HEK293 (cell line): ENCODE measurements around the gene PRKCE.

Source experiments
- CTCF ChIA-PET: fragments of 350-600 bp; formaldehyde crosslinking; extraction: SDS; loops from one replicate; lab custom pipeline; 2021; ENCODE audit warnings: antibody characterized with exemption; lab: Yijun Ruan, JAX
- POLR2A ChIA-PET: fragments of 300-600 bp; formaldehyde crosslinking; extraction: SDS; loops from one replicate; lab custom pipeline; 2020; ENCODE audit warnings: antibody characterized with exemption, inconsistent platforms; lab: Yijun Ruan, JAX
- H3K27ac ChIP-seq: fragments of 200-500 bp; sonication (Bioruptor generic); 2 replicates; pipeline ENCODE4 v1.5.1; 2014; ENCODE audit warnings: low read depth, low read length, control low read depth, inconsistent platforms; ENCODE audit errors: extremely low read depth
- H3K36me3 ChIP-seq, 2 experiments: fragments of 200-500 bp in 1 of 2; sonication (Bioruptor generic) in 1 of 2; 1 replicate in 1 of 2; 2 replicates in 1 of 2; pipeline ENCODE4 v1.5.1; 2014 to 2017; ENCODE audit warnings: inconsistent platforms in 2 of 2, low read length in 2 of 2; ENCODE audit not compliant: control insufficient read depth in 2 of 2, insufficient read depth in 1 of 2
- H3K4me1 ChIP-seq: fragments of 200-500 bp; sonication (Bioruptor generic); 2 replicates; pipeline ENCODE4 v1.5.1; 2014; ENCODE audit warnings: mild to moderate bottlenecking, low read length, inconsistent platforms; ENCODE audit not compliant: control insufficient read depth, insufficient read depth
- H3K4me3 ChIP-seq: 2 replicates; pipeline ENCODE4 v1.5.1; 2011; ENCODE audit warnings: low read depth, mild to moderate bottlenecking, control low read depth, low read length, moderate library complexity
- H3K9me3 ChIP-seq: fragments of 200-500 bp; sonication (Bioruptor generic); 2 replicates; pipeline ENCODE4 v1.5.1; 2014; ENCODE audit warnings: low read depth, low read length, inconsistent platforms; ENCODE audit not compliant: control insufficient read depth, insufficient read depth
- GLI4 ChIP-seq: fragments of 450-650 bp; formaldehyde crosslinking; IDR thresholded peaks from 2 replicates; pipeline ENCODE4 v1.5.1; 2016; ENCODE audit warnings: missing biosample characterization, missing genetic modification characterization
- KLF8 ChIP-seq: fragments of 450-650 bp; formaldehyde crosslinking; IDR thresholded peaks from 2 replicates; pipeline ENCODE4 v1.5.1; 2016; ENCODE audit warnings: missing biosample characterization, missing genetic modification characterization
- PRDM1 ChIP-seq: fragments of 450-650 bp; formaldehyde crosslinking; IDR thresholded peaks from 2 replicates; pipeline ENCODE4; 2016; ENCODE audit warnings: missing biosample characterization, missing genetic modification characterization
- PRDM4 ChIP-seq: fragments of 450-650 bp; formaldehyde crosslinking; IDR thresholded peaks from 2 replicates; pipeline ENCODE4 v1.5.1; 2017; ENCODE audit warnings: missing biosample characterization, missing genetic modification characterization
- SCRT2 ChIP-seq: fragments of 450-650 bp; formaldehyde crosslinking; IDR thresholded peaks from 2 replicates; pipeline ENCODE4 v1.5.1; 2016; ENCODE audit warnings: missing biosample characterization, missing genetic modification characterization
- ZFP37 ChIP-seq: fragments of 450-650 bp; formaldehyde crosslinking; IDR thresholded peaks from 2 replicates; pipeline ENCODE4 v1.5.1; 2016; ENCODE audit warnings: missing biosample characterization, missing genetic modification characterization
- ZIC2 ChIP-seq: fragments of 450-650 bp; formaldehyde crosslinking; IDR thresholded peaks from 2 replicates; pipeline ENCODE4 v1.5.1; 2016; ENCODE audit warnings: missing biosample characterization, missing genetic modification characterization
- ZNF211 ChIP-seq: fragments of 450-650 bp; formaldehyde crosslinking; IDR thresholded peaks from 2 replicates; pipeline ENCODE4 v1.5.1; 2016; ENCODE audit warnings: low read depth, missing biosample characterization, missing genetic modification characterization
- ZNF621 ChIP-seq: fragments of 450-650 bp; formaldehyde crosslinking; IDR thresholded peaks from 2 replicates; pipeline ENCODE4 v1.5.1; 2017; ENCODE audit warnings: missing biosample characterization, missing genetic modification characterization
- ZNF830 ChIP-seq: fragments of 450-650 bp; IDR thresholded peaks from 2 replicates; pipeline ENCODE4 v1.5.0; 2018; ENCODE audit warnings: missing biosample characterization, missing genetic modification characterization, low read depth, mild to moderate bottlenecking, moderate library complexity
- TF ChIP-seq, protein P1 (sequence below): fragments of 450-650 bp; formaldehyde crosslinking; IDR thresholded peaks from 2 replicates; pipeline ENCODE4 v1.5.1; 2016; ENCODE audit warnings: missing biosample characterization, missing genetic modification characterization, borderline replicate concordance
- TF ChIP-seq, protein P2 (sequence below): fragments of 450-650 bp; formaldehyde crosslinking; IDR thresholded peaks from 2 replicates; pipeline ENCODE4 v1.5.1; 2016; ENCODE audit warnings: missing biosample characterization, missing genetic modification characterization
- TF ChIP-seq, protein P3 (sequence below): fragments of 450-650 bp; formaldehyde crosslinking; IDR thresholded peaks from 2 replicates; pipeline ENCODE4 v1.5.1; 2017; ENCODE audit warnings: missing biosample characterization, missing genetic modification characterization
- TF ChIP-seq, protein P4 (sequence below): fragments of 450-650 bp; formaldehyde crosslinking; IDR thresholded peaks from 2 replicates; pipeline ENCODE4 v1.5.1; 2016; ENCODE audit warnings: missing biosample characterization, missing genetic modification characterization
- TF ChIP-seq, protein P5 (sequence below): fragments of 450-650 bp; formaldehyde crosslinking; IDR thresholded peaks from 2 replicates; pipeline ENCODE4 v1.5.1; 2016; ENCODE audit warnings: missing biosample characterization, missing genetic modification characterization

Gene PRKCE

DNA sequence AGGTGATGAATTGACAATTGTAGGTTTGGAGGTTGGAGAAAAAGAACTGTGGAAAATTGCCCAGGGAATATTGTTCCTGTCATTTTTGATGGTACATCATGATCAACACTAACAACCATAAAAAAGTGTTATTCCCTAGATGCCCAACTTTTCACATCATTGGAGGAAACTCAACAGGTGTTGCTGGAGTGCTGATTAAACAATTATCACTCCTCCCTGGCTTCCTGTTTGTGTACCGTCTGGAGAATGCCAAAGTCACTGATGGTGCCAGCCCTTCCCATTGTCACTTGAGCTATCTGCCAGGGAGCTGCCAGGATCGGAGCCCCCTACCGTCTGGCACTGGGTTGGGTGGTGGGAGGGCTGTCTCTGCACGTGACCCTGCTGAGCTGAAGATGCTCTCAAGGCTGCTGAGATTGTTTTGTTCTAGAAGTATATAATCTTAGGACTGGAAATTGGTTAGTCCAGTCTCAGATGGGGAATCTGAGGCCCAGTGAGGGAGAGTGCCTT is 156.9 kb downstream of the PRKCE start (continued):
- TF ChIP-seq, protein P1, sequence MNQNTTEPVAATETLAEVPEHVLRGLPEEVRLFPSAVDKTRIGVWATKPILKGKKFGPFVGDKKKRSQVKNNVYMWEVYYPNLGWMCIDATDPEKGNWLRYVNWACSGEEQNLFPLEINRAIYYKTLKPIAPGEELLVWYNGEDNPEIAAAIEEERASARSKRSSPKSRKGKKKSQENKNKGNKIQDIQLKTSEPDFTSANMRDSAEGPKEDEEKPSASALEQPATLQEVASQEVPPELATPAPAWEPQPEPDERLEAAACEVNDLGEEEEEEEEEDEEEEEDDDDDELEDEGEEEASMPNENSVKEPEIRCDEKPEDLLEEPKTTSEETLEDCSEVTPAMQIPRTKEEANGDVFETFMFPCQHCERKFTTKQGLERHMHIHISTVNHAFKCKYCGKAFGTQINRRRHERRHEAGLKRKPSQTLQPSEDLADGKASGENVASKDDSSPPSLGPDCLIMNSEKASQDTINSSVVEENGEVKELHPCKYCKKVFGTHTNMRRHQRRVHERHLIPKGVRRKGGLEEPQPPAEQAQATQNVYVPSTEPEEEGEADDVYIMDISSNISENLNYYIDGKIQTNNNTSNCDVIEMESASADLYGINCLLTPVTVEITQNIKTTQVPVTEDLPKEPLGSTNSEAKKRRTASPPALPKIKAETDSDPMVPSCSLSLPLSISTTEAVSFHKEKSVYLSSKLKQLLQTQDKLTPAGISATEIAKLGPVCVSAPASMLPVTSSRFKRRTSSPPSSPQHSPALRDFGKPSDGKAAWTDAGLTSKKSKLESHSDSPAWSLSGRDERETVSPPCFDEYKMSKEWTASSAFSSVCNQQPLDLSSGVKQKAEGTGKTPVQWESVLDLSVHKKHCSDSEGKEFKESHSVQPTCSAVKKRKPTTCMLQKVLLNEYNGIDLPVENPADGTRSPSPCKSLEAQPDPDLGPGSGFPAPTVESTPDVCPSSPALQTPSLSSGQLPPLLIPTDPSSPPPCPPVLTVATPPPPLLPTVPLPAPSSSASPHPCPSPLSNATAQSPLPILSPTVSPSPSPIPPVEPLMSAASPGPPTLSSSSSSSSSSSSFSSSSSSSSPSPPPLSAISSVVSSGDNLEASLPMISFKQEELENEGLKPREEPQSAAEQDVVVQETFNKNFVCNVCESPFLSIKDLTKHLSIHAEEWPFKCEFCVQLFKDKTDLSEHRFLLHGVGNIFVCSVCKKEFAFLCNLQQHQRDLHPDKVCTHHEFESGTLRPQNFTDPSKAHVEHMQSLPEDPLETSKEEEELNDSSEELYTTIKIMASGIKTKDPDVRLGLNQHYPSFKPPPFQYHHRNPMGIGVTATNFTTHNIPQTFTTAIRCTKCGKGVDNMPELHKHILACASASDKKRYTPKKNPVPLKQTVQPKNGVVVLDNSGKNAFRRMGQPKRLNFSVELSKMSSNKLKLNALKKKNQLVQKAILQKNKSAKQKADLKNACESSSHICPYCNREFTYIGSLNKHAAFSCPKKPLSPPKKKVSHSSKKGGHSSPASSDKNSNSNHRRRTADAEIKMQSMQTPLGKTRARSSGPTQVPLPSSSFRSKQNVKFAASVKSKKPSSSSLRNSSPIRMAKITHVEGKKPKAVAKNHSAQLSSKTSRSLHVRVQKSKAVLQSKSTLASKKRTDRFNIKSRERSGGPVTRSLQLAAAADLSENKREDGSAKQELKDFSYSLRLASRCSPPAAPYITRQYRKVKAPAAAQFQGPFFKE (tag by site-specific recombination) = no peak

- Histone ChIP-seq H3K27ac (no peak overlapping the region), H3K4me3 (no peak overlapping the region), H3K36me3 (no peaks in the 10 kb centered on the region), H3K9me3 (no peaks in the 10 kb centered on the region), H3K4me1 (peaks cover 17% of the 10 kb centered on the region)
- ChIA-PET CTCF (no interaction called here), POLR2A (no interaction called here)
- TF ChIP-seq, protein P2, sequence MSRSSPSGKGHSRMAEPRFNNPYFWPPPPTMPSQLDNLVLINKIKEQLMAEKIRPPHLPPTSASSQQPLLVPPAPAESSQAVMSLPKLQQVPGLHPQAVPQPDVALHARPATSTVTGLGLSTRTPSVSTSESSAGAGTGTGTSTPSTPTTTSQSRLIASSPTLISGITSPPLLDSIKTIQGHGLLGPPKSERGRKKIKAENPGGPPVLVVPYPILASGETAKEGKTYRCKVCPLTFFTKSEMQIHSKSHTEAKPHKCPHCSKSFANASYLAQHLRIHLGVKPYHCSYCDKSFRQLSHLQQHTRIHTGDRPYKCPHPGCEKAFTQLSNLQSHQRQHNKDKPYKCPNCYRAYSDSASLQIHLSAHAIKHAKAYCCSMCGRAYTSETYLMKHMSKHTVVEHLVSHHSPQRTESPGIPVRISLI (tag by site-specific recombination) = no peak
- TF ChIP-seq ZNF621 (no peak), PRDM4 (tag by site-specific recombination) (no peak), ZFP37 (no peak), PRDM1 (no peak), ZNF211 (tag by site-specific recombination) (no peak), ZNF830 (no peak), SCRT2 (no peak), KLF8 (no peak), GLI4 (tag by site-specific recombination) (no peak), ZIC2 (tag by site-specific recombination) (no peak)
- TF ChIP-seq, protein P3, sequence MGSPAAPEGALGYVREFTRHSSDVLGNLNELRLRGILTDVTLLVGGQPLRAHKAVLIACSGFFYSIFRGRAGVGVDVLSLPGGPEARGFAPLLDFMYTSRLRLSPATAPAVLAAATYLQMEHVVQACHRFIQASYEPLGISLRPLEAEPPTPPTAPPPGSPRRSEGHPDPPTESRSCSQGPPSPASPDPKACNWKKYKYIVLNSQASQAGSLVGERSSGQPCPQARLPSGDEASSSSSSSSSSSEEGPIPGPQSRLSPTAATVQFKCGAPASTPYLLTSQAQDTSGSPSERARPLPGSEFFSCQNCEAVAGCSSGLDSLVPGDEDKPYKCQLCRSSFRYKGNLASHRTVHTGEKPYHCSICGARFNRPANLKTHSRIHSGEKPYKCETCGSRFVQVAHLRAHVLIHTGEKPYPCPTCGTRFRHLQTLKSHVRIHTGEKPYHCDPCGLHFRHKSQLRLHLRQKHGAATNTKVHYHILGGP (tag by site-specific recombination) = no peak
- TF ChIP-seq, protein P4, sequence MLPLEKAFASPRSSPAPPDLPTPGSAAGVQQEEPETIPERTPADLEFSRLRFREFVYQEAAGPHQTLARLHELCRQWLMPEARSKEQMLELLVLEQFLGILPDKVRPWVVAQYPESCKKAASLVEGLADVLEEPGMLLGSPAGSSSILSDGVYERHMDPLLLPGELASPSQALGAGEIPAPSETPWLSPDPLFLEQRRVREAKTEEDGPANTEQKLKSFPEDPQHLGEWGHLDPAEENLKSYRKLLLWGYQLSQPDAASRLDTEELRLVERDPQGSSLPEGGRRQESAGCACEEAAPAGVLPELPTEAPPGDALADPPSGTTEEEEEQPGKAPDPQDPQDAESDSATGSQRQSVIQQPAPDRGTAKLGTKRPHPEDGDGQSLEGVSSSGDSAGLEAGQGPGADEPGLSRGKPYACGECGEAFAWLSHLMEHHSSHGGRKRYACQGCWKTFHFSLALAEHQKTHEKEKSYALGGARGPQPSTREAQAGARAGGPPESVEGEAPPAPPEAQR = no peak
- TF ChIP-seq, protein P5, sequence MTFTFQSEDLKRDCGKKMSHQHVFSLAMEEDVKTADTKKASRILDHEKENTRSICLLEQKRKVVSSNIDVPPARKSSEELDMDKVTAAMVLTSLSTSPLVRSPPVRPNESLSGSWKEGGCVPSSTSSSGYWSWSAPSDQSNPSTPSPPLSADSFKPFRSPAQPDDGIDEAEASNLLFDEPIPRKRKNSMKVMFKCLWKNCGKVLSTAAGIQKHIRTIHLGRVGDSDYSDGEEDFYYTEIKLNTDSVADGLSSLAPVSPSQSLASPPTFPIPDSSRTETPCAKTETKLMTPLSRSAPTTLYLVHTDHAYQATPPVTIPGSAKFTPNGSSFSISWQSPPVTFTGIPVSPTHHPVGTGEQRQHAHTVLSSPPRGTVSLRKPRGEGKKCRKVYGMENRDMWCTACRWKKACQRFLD = no peak
Observed at GRCh38 chr2:45809205-45809604, 157.7 kb downstream of the PRKCE start.
